Astrocyte of the hippocampus (primary cell): Measurements from ENCODE around the gene IFT172.
"Not testable (repeated sequence)": the region's sequence is repeated elsewhere in the genome, so short reads cannot be mapped to it uniquely, and the experiment has no call there.

Experiments
- DNase-seq: peaks from one replicate; pipeline ENCODE4 v3.0.0; 2011; ENCODE audit warnings: low read depth, low spot score

Gene IFT172

GRCh38 chr2:27489498-27490397 lies at the start of gene IFT172:
Gene IFT172 (minus strand): TSS chr2:27489743. CDS start chr2:27489653, 90 bp downstream.
- DNase-seq = peak; percentile 99

- not testable (repeated sequence) for DNase-seq
Measured at GRCh38 chr2:27538839-27539450, 49.4 kb upstream of the IFT172 start.

- peak; percentile 7 for DNase-seq
Measured at GRCh38 chr2:27537287-27537686, 47.7 kb upstream of the IFT172 start.

- no peak for DNase-seq
Measured at GRCh38 chr2:27531983-27532382, 42.4 kb upstream of the IFT172 start.

GRCh38 chr2:27527182-27527581 lies 37.6 kb upstream of the IFT172 start:
- peak; percentile 15 for DNase-seq

GRCh38 chr2:27522400-27522945 lies 32.9 kb upstream of the IFT172 start:
- no peak for DNase-seq

GRCh38 chr2:27520316-27520715 lies 30.8 kb upstream of the IFT172 start:
- no peak for DNase-seq

GRCh38 chr2:27518782-27519113 lies 29.2 kb upstream of the IFT172 start:
- no peak for DNase-seq

- no peak for DNase-seq
Measured at GRCh38 chr2:27518113-27518781, 28.7 kb upstream of the IFT172 start.

GRCh38 chr2:27509326-27509725 lies 19.8 kb upstream of the IFT172 start:
- DNase-seq = peak; percentile 57

- DNase-seq = no peak
Measured at GRCh38 chr2:27507293-27507692, 17.8 kb upstream of the IFT172 start.

GRCh38 chr2:27506587-27506986 lies 17.0 kb upstream of the IFT172 start:
- no peak for DNase-seq

- DNase-seq = no peak
Measured at GRCh38 chr2:27502142-27502541, 12.6 kb upstream of the IFT172 start.

- no peak for DNase-seq
Measured at GRCh38 chr2:27501042-27501441, 11.5 kb upstream of the IFT172 start.

- no peak for DNase-seq
Measured at GRCh38 chr2:27498975-27499374, 9.4 kb upstream of the IFT172 start.

GRCh38 chr2:27497288-27497627 lies 7.7 kb upstream of the IFT172 start:
- DNase-seq = no peak

GRCh38 chr2:27496357-27497287 lies 7.1 kb upstream of the IFT172 start, which contains the start of gene GCKR:
Gene GCKR (plus strand): TSS chr2:27496839. CDS start chr2:27496905, 66 bp downstream.
- peak; percentile 21 for DNase-seq

- DNase-seq = no peak
Measured at GRCh38 chr2:27495840-27496356, 6.4 kb upstream of the IFT172 start.

GRCh38 chr2:27494944-27495554 lies 5.5 kb upstream of the IFT172 start, which contains the start of gene FNDC4:
Gene FNDC4 (minus strand): TSS chr2:27495200. CDS start chr2:27494679, 521 bp downstream.
- peak; percentile 69 for DNase-seq

GRCh38 chr2:27494284-27494943 lies 4.9 kb upstream of the IFT172 start:
- peak; percentile 62 for DNase-seq
